Inferior parietal cortex (tissue), 1 donor: Measurements from ENCODE around the gene DENND5B.
"Not testable (repeated sequence)": the region's sequence is repeated elsewhere in the genome, so short reads cannot be mapped to it uniquely, and the experiment has no call there.

Source experiments
- DNase-seq: peaks from one replicate; pipeline ENCODE4 v3.0.0-alpha.2; 2016; ENCODE audit errors: extremely low spot score

Gene DENND5B

GRCh38 chr12:31506515-31507306 lies 84.2 kb downstream of the DENND5B start:
- no peak for DNase-seq

- DNase-seq, result no peak
These were observed 86.2 kb downstream of the DENND5B start for GRCh38 chr12:31504625-31505222.

- not testable (repeated sequence) for DNase-seq
These were observed 89.9 kb downstream of the DENND5B start for GRCh38 chr12:31501014-31501413.

GRCh38 chr12:31499567-31499966 lies 91.4 kb downstream of the DENND5B start:
- DNase-seq, result no peak

GRCh38 chr12:31498424-31498823 lies 92.5 kb downstream of the DENND5B start:
- DNase-seq, result no peak

- DNase-seq, result no peak
These were observed 94.7 kb downstream of the DENND5B start for GRCh38 chr12:31496257-31496656.

- no peak for DNase-seq
These were observed 96.5 kb downstream of the DENND5B start for GRCh38 chr12:31494455-31494854.

GRCh38 chr12:31492599-31493196 lies 98.2 kb downstream of the DENND5B start:
- DNase-seq, result no peak

- DNase-seq, result no peak
These were observed 98.9 kb downstream of the DENND5B start for GRCh38 chr12:31491841-31492598.

GRCh38 chr12:31491241-31491794 lies 99.6 kb downstream of the DENND5B start:
- no peak for DNase-seq

GRCh38 chr12:31488737-31489338 lies 102.1 kb downstream of the DENND5B start:
- DNase-seq, result no peak

- DNase-seq, result no peak
These were observed 105.4 kb downstream of the DENND5B start for GRCh38 chr12:31485571-31485970.

- no peak for DNase-seq
These were observed 108.1 kb downstream of the DENND5B start for GRCh38 chr12:31482816-31483215.

GRCh38 chr12:31481415-31481814 lies 109.5 kb downstream of the DENND5B start:
- no peak for DNase-seq

- DNase-seq, result no peak
These were observed 111.3 kb downstream of the DENND5B start for GRCh38 chr12:31479516-31480210.

GRCh38 chr12:31478898-31479297 lies 112.0 kb downstream of the DENND5B start:
- no peak for DNase-seq

- DNase-seq, result no peak
These were observed 112.5 kb downstream of the DENND5B start for GRCh38 chr12:31478425-31478824.

- DNase-seq, result no peak
These were observed 113.2 kb downstream of the DENND5B start for GRCh38 chr12:31477687-31478086.

- no peak for DNase-seq
These were observed 114.5 kb downstream of the DENND5B start for GRCh38 chr12:31476437-31476836.

GRCh38 chr12:31475610-31476009 lies 115.3 kb downstream of the DENND5B start:
- not testable (repeated sequence) for DNase-seq

- DNase-seq, result no peak
These were observed 116.2 kb downstream of the DENND5B start for GRCh38 chr12:31474751-31475150.
